Brain microvascular endothelial cell (primary cell): ENCODE data around the gene PEF1.

Source experiments
- DNase-seq: peaks from one replicate; pipeline ENCODE4 v3.0.0-alpha.2; 2020
- H3K27ac ChIP-seq: fragments of 250-450 bp; sonication (Bioruptor Pico); 2 replicates; pipeline ENCODE4 v1.5.1; 2020; ENCODE audit warnings: mild to moderate bottlenecking, moderate library complexity
- H3K27me3 ChIP-seq: fragments of 250-450 bp; sonication (Bioruptor Pico); replicated peaks from 2 replicates; pipeline ENCODE4 v1.5.1; 2020; ENCODE audit warnings: mild to moderate bottlenecking
- H3K36me3 ChIP-seq: fragments of 250-450 bp; sonication (Bioruptor Pico); replicated peaks from 2 replicates; pipeline ENCODE4 v1.5.1; 2020; ENCODE audit warnings: mild to moderate bottlenecking
- H3K4me3 ChIP-seq: 2 replicates; pipeline ENCODE4 v1.5.1; 2011; ENCODE audit warnings: low read depth, mild to moderate bottlenecking, control low read depth, low read length, moderate library complexity
- CTCF ChIP-seq: IDR thresholded peaks from 2 replicates; pipeline ENCODE4 v1.5.1; 2011; ENCODE audit warnings: low read depth, mild to moderate bottlenecking, moderate library complexity, low read length, control low read depth, inconsistent platforms; ENCODE audit errors: missing control alignments
- in situ Hi-C: cut with HindIII; loops from 2 replicates; pipeline ENCODE4 v1.10.0; 2017; ENCODE audit warnings: low sequenced_read_pairs, low pct_ligation_motif_present

PEF1 gene

GRCh38 chr1:31648190-31648589 is 3.5 kb upstream of the PEF1 start:
- Histone ChIP-seq H3K27me3 (no peaks in the 10 kb centered on the region), H3K36me3 (no peaks in the 10 kb centered on the region), H3K27ac (no peak overlapping the region), H3K4me3 (no peak overlapping the region)
- DNase-seq = no peak
- in situ Hi-C loops = no loop called here
- TF ChIP-seq CTCF = no peak

- Histone ChIP-seq H3K27ac (no peak overlapping the region), H3K36me3 (no peaks in the 10 kb centered on the region), H3K4me3 (no peak overlapping the region), H3K27me3 (no peaks in the 10 kb centered on the region)
- TF ChIP-seq CTCF = no peak
- DNase-seq = peak; percentile 56
- in situ Hi-C loops = no loop called here
These were observed 2.4 kb upstream of the PEF1 start for GRCh38 chr1:31647106-31647505.

GRCh38 chr1:31646259-31646960 is 1.7 kb upstream of the PEF1 start:
- TF ChIP-seq CTCF = no peak
- Histone ChIP-seq H3K27ac (no peak overlapping the region), H3K36me3 (no peaks in the 10 kb centered on the region), H3K27me3 (no peaks in the 10 kb centered on the region), H3K4me3 (no peak overlapping the region)
- in situ Hi-C loops = no loop called here
- no peak for DNase-seq

GRCh38 chr1:31645274-31645568 is 545 bp upstream of the PEF1 start:
- no peak for TF ChIP-seq CTCF
- Histone ChIP-seq H3K27me3 (no peaks in the 10 kb centered on the region), H3K27ac (peak overlapping the region; percentile 98), H3K36me3 (no peaks in the 10 kb centered on the region), H3K4me3 (peak overlapping the region; percentile 94)
- in situ Hi-C loops = no loop called here
- DNase-seq = no peak

- TF ChIP-seq CTCF = no peak
- in situ Hi-C loops = no loop called here
- peak overlapping the region; percentile 94 for H3K4me3 ChIP-seq
- H3K27me3 ChIP-seq = no peaks in the 10 kb centered on the region
- peak overlapping the region; percentile 98 for H3K27ac ChIP-seq
- no peaks in the 10 kb centered on the region for H3K36me3 ChIP-seq
- DNase-seq = no peak
These were observed 608 bp downstream of the PEF1 start for GRCh38 chr1:31643976-31644559.

GRCh38 chr1:31642897-31643296 is 1.8 kb downstream of the PEF1 start:
- H3K27ac ChIP-seq = no peak overlapping the region
- H3K27me3 ChIP-seq = no peaks in the 10 kb centered on the region
- no peak overlapping the region for H3K4me3 ChIP-seq
- TF ChIP-seq CTCF = no peak
- DNase-seq = no peak
- in situ Hi-C loops = no loop called here
- no peaks in the 10 kb centered on the region for H3K36me3 ChIP-seq
